SK-N-SH treated with all-trans-retinoic acid at 6 μM for 48 hours (cell line): ENCODE measurements around the gene UVRAG.

Source experiments
- ATAC-seq: fragments of 200-7000 bp; cut with Tn5 transposase; 3 replicates; pipeline ENCODE4 v1.9.1; 2020; ENCODE audit warnings: mild to moderate bottlenecking, moderate library complexity
- ARNTL ChIP-seq: fragments of 450-650 bp; formaldehyde crosslinking; IDR thresholded peaks from 2 replicates; pipeline ENCODE4 v1.5.0; 2020; ENCODE audit warnings: low read depth, mild to moderate bottlenecking, moderate library complexity, borderline replicate concordance
- BACH2 ChIP-seq: fragments of 250-450 bp; sonication (Bioruptor Pico); IDR thresholded peaks from 2 replicates; pipeline ENCODE4 v1.9.0; 2021; ENCODE audit warnings: mild to moderate bottlenecking, borderline replicate concordance
- CSDC2 ChIP-seq: fragments of 250-450 bp; sonication (Bioruptor Pico); IDR thresholded peaks from 2 replicates; pipeline ENCODE4 v1.5.0; 2020; ENCODE audit warnings: mild to moderate bottlenecking, moderate library complexity
- CSRNP3 ChIP-seq: fragments of 250-450 bp; sonication (Bioruptor Pico); IDR thresholded peaks from 2 replicates; pipeline ENCODE4 v1.5.1; 2021; ENCODE audit warnings: mild to moderate bottlenecking, moderate library complexity
- GLIS3 ChIP-seq: fragments of 250-450 bp; sonication (Bioruptor Pico); IDR thresholded peaks from 2 replicates; pipeline ENCODE4 v1.5.0; 2020; ENCODE audit warnings: mild to moderate bottlenecking, moderate library complexity
- ISL1 ChIP-seq: fragments of 250-450 bp; sonication (Bioruptor Pico); IDR thresholded peaks from 2 replicates; pipeline ENCODE4 v2.1.2; 2022; ENCODE audit warnings: mild to moderate bottlenecking, moderate library complexity
- OSR1 ChIP-seq: fragments of 250-450 bp; sonication (Bioruptor Pico); IDR thresholded peaks from 2 replicates; pipeline ENCODE4 v1.8.0; 2022; ENCODE audit warnings: moderate library complexity, mild to moderate bottlenecking, inconsistent platforms
- POU6F1 ChIP-seq: fragments of 250-450 bp; sonication (Bioruptor Pico); IDR thresholded peaks from 2 replicates; pipeline ENCODE4 v1.8.0; 2021; ENCODE audit warnings: low read depth, mild to moderate bottlenecking, moderate library complexity, borderline replicate concordance
- PPARA ChIP-seq: fragments of 250-450 bp; sonication (Bioruptor Pico); IDR thresholded peaks from 2 replicates; pipeline ENCODE4 v1.5.0; 2020; ENCODE audit warnings: mild to moderate bottlenecking, borderline replicate concordance
- RARB ChIP-seq: fragments of 250-450 bp; sonication (Bioruptor Pico); IDR thresholded peaks from 2 replicates; pipeline ENCODE4 v1.8.0; 2021; ENCODE audit warnings: mild to moderate bottlenecking, moderate library complexity
- SNAI2 ChIP-seq: fragments of 250-450 bp; sonication (Bioruptor Pico); IDR thresholded peaks from 2 replicates; pipeline ENCODE4 v1.5.0; 2020; ENCODE audit warnings: mild to moderate bottlenecking, moderate library complexity
- TCF4 ChIP-seq: fragments of 250-450 bp; sonication (Bioruptor Pico); IDR thresholded peaks from 2 replicates; pipeline ENCODE4 v1.8.0; 2021; ENCODE audit warnings: mild to moderate bottlenecking, moderate library complexity, borderline replicate concordance
- ZC3H10 ChIP-seq: fragments of 250-450 bp; sonication (Bioruptor Pico); IDR thresholded peaks from 2 replicates; pipeline ENCODE4 v1.5.1; 2021; ENCODE audit warnings: mild to moderate bottlenecking, moderate library complexity
- ZFP3 ChIP-seq: fragments of 250-450 bp; sonication (Bioruptor Pico); IDR thresholded peaks from 2 replicates; pipeline ENCODE4 v1.5.0; 2020; ENCODE audit warnings: mild to moderate bottlenecking, moderate library complexity
- ZFP30 ChIP-seq: fragments of 450-650 bp; formaldehyde crosslinking; IDR thresholded peaks from 2 replicates; pipeline ENCODE4 v1.5.0; 2022; ENCODE audit warnings: mild to moderate bottlenecking, moderate library complexity
- ZNF565 ChIP-seq: fragments of 450-650 bp; formaldehyde crosslinking; conservative IDR thresholded peaks from 2 replicates; pipeline ENCODE4 v1.5.0; 2020; ENCODE audit warnings: low read depth, mild to moderate bottlenecking, moderate library complexity
- ZNF70 ChIP-seq: fragments of 450-650 bp; formaldehyde crosslinking; IDR thresholded peaks from 2 replicates; pipeline ENCODE4 v1.5.0; 2020; ENCODE audit warnings: mild to moderate bottlenecking, moderate library complexity
- ZNF8 ChIP-seq: fragments of 450-650 bp; formaldehyde crosslinking; IDR thresholded peaks from 2 replicates; pipeline ENCODE4 v1.5.0; 2020; ENCODE audit warnings: mild to moderate bottlenecking, moderate library complexity
- TF ChIP-seq, protein P1 (sequence below): fragments of 250-450 bp; sonication (Bioruptor Pico); IDR thresholded peaks from 2 replicates; pipeline ENCODE4 v1.8.0; 2020; ENCODE audit warnings: mild to moderate bottlenecking, moderate library complexity, borderline replicate concordance
- TF ChIP-seq, protein P2 (sequence below): fragments of 250-450 bp; sonication (Bioruptor Pico); IDR thresholded peaks from 2 replicates; pipeline ENCODE4 v1.5.1; 2020; ENCODE audit warnings: low read depth, mild to moderate bottlenecking, moderate library complexity

UVRAG gene

DNA sequence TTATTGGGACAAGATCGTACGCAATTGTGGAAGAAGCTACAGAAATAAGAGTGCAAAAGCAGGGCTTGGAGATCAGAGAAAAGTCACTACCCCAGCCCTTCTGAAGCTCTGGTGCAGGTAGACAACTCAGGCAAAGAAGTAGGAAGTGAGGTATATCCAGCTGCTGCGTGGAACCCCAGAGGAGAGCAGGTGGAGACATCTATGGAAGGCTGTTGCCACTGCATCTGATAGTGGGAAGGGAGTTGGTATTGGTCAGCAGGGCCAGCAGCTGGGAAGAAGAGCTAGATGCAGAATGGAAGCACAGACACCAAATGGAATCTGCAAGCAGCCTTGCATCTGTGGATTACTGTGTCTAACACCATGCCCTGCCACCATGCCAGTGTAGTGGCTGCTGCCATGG, 226.2 kb downstream of the UVRAG start:
- TF ChIP-seq CSDC2 (CRISPR knock-in tag): no peak
- no peak for TF ChIP-seq BACH2 (CRISPR knock-in tag)
- TF ChIP-seq, protein P1, sequence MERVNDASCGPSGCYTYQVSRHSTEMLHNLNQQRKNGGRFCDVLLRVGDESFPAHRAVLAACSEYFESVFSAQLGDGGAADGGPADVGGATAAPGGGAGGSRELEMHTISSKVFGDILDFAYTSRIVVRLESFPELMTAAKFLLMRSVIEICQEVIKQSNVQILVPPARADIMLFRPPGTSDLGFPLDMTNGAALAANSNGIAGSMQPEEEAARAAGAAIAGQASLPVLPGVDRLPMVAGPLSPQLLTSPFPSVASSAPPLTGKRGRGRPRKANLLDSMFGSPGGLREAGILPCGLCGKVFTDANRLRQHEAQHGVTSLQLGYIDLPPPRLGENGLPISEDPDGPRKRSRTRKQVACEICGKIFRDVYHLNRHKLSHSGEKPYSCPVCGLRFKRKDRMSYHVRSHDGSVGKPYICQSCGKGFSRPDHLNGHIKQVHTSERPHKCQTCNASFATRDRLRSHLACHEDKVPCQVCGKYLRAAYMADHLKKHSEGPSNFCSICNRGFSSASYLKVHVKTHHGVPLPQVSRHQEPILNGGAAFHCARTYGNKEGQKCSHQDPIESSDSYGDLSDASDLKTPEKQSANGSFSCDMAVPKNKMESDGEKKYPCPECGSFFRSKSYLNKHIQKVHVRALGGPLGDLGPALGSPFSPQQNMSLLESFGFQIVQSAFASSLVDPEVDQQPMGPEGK (CRISPR knock-in tag): no peak
- TF ChIP-seq OSR1 (CRISPR knock-in tag): no peak
- TF ChIP-seq, protein P2, sequence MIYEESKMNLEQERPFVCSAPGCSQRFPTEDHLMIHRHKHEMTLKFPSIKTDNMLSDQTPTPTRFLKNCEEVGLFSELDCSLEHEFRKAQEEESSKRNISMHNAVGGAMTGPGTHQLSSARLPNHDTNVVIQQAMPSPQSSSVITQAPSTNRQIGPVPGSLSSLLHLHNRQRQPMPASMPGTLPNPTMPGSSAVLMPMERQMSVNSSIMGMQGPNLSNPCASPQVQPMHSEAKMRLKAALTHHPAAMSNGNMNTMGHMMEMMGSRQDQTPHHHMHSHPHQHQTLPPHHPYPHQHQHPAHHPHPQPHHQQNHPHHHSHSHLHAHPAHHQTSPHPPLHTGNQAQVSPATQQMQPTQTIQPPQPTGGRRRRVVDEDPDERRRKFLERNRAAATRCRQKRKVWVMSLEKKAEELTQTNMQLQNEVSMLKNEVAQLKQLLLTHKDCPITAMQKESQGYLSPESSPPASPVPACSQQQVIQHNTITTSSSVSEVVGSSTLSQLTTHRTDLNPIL (CRISPR knock-in tag): no peak
- no peak for TF ChIP-seq POU6F1
- TF ChIP-seq GLIS3 (CRISPR knock-in tag): no peak
- TF ChIP-seq TCF4: no peak
- no peak for TF ChIP-seq ZNF8 (CRISPR knock-in tag)
- TF ChIP-seq, all 23 proteins: peak for 0
- no peak for ATAC-seq

DNA sequence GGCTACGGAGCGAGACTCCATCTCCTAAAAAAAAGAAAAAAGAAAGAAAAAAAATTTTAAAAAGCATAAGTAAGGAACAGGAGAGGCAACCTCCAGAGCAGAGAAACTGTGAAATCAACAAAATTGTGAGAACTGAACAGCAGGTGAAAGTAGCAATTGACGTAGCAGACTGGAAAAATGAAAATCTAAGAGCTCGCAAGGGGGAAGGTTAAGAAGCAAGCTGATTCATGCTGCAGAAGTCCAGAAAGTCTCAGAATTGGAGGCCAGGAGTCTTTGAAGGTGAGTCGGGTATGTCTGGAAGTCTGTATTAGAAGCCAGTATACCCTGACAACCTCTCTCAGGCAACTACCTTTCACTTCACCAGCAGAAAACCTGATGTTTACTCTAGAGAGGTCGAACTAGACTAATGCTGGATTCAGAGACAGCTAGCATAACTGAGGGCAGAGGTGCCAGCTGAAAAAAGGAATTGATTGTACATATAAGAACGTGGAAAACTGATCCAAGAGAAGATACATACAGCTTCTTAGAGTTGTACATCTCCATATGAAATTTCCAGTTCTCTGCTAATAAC, 229.8 kb downstream of the UVRAG start:
- ATAC-seq: no peak
- TF ChIP-seq ISL1: no peak
- TF ChIP-seq PPARA (CRISPR knock-in tag): no peak
- TF ChIP-seq ZNF70: no peak
- TF ChIP-seq SNAI2 (CRISPR knock-in tag): no peak
- no peak for TF ChIP-seq ARNTL
- TF ChIP-seq, protein P1 (CRISPR knock-in tag): no peak
- no peak for TF ChIP-seq BACH2 (CRISPR knock-in tag)
- no peak for TF ChIP-seq POU6F1
- TF ChIP-seq RARB (CRISPR knock-in tag): no peak
- no peak for TF ChIP-seq ZFP3 (CRISPR knock-in tag)
- no peak for TF ChIP-seq ZFP30 (CRISPR knock-in tag)

- no peak for ATAC-seq
- TF ChIP-seq ZFP30 (CRISPR knock-in tag): no peak
- TF ChIP-seq, protein P1 (CRISPR knock-in tag): no peak
- no peak for TF ChIP-seq ZNF565 (CRISPR knock-in tag)
- TF ChIP-seq GLIS3 (CRISPR knock-in tag): no peak
- no peak for TF ChIP-seq CSRNP3 (CRISPR knock-in tag)
- no peak for TF ChIP-seq TCF4
- no peak for TF ChIP-seq ZC3H10
- TF ChIP-seq BACH2 (CRISPR knock-in tag): no peak
Measured at GRCh38 chr11:76047231-76047630, 232.2 kb downstream of the UVRAG start.
